C4-2B (cell line): ENCODE measurements around the gene TTLL6.
A peak's percentile ranks its signal among the peaks of the same experiment; 100 is the strongest.

Source experiments
- H3K27ac ChIP-seq: fragments of 450-650 bp; 2 replicates; pipeline ENCODE4 v1.5.1; 2017
- CTCF ChIP-seq: fragments of 450-650 bp; conservative IDR thresholded peaks from 2 replicates; pipeline ENCODE4 v1.5.1; 2017; ENCODE audit warnings: mild to moderate bottlenecking
- ZFX ChIP-seq: fragments of 450-650 bp; IDR thresholded peaks from 2 replicates; pipeline ENCODE4 v1.6.1; 2017

The TTLL6 gene

GRCh38 chr17:48816774-48817590 lies at the start of gene TTLL6:
Gene TTLL6 (minus strand): TSS chr17:48817229. CDS start chr17:48817072, 157 bp downstream.
- TF ChIP-seq CTCF = no peak
- TF ChIP-seq ZFX = no peak
- H3K27ac ChIP-seq = peak within 1 kb of the TSS; percentile 77

GRCh38 chr17:48860456-48860855 lies 43.4 kb upstream of the TTLL6 start:
- TF ChIP-seq CTCF (no peak; the same call in 1 of the 2 replicates), ZFX (no peak)
- no peak overlapping the region for H3K27ac ChIP-seq

GRCh38 chr17:48860034-48860433 lies 43.0 kb upstream of the TTLL6 start:
- H3K27ac ChIP-seq = no peak overlapping the region
- TF ChIP-seq ZFX = no peak
- no peak; the same call in 1 of the 2 replicates for TF ChIP-seq CTCF

GRCh38 chr17:48856122-48856821 lies 39.2 kb upstream of the TTLL6 start:
- H3K27ac ChIP-seq = no peak overlapping the region
- TF ChIP-seq CTCF (no peak), ZFX (no peak)

GRCh38 chr17:48854774-48855476 lies 37.9 kb upstream of the TTLL6 start:
- no peak for TF ChIP-seq ZFX
- TF ChIP-seq CTCF = no peak
- H3K27ac ChIP-seq = no peak overlapping the region

GRCh38 chr17:48850792-48851323 lies 33.8 kb upstream of the TTLL6 start:
- H3K27ac ChIP-seq = no peak overlapping the region
- TF ChIP-seq ZFX = no peak
- no peak for TF ChIP-seq CTCF
